HepG2 (cell line): ENCODE results near the gene PDCD2L. TPM values are rescaled to one million over a fixed set of nuclear protein-coding genes. Genes with fewer than 3 reads are reported as not detected.

Experiments
- CHD4 ChIP-seq: fragments of 200-600 bp; sonication (generic); IDR thresholded peaks from 2 replicates; pipeline ENCODE4 v1.7.0; 2017; ENCODE audit warnings: mild to moderate bottlenecking, low read length, borderline replicate concordance
- DNMT1 ChIP-seq: sonication (generic); formaldehyde crosslinking; IDR thresholded peaks from 2 replicates; pipeline ENCODE4 v1.5.1; 2020; ENCODE audit warnings: mild to moderate bottlenecking, missing genetic modification reagents
- FOXA1 ChIP-seq, 2 experiments: fragments of 450-650 bp in 1 of 2; sonication (generic) in 1 of 2; formaldehyde crosslinking in 1 of 2; IDR thresholded peaks; 2 replicates each; pipeline versions ENCODE4 v1.4.0 to v1.6.1; 2016 to 2020; ENCODE audit warnings: missing genetic modification reagents in 1 of 2
- FOXA3 ChIP-seq: IDR thresholded peaks from 2 replicates; pipeline ENCODE4 v1.6.1; 2016; ENCODE audit warnings: missing genetic modification reagents, missing compliant biosample characterization
- HOXA3 ChIP-seq: sonication (generic); formaldehyde crosslinking; IDR thresholded peaks from 2 replicates; pipeline ENCODE4 v1.5.0; 2020; ENCODE audit warnings: missing genetic modification reagents
- MEIS2 ChIP-seq: sonication (generic); formaldehyde crosslinking; IDR thresholded peaks from 2 replicates; pipeline ENCODE4 v1.9.0; 2021; ENCODE audit warnings: mild to moderate bottlenecking, missing genetic modification reagents
- NFE2 ChIP-seq: sonication (generic); formaldehyde crosslinking; IDR thresholded peaks from 2 replicates; pipeline ENCODE4 v1.4.0; 2020; ENCODE audit warnings: missing genetic modification reagents
- POLR2AphosphoS5 ChIP-seq: IDR thresholded peaks from 2 replicates; pipeline ENCODE4 v1.6.1; 2012; ENCODE audit warnings: low read depth, low read length
- RFX5 ChIP-seq: IDR thresholded peaks from 2 replicates; pipeline ENCODE4 v1.6.1; 2011; ENCODE audit warnings: low read depth, low read length, improper control_type of control experiment
- SMC3 ChIP-seq: IDR thresholded peaks from 2 replicates; pipeline ENCODE4 v1.6.1; 2011; ENCODE audit warnings: low read length, improper control_type of control experiment
- SOX13 ChIP-seq, 3 experiments: fragments of 450-650 bp in 1 of 3; sonication (generic) in 1 of 3; formaldehyde crosslinking in 1 of 3; IDR thresholded peaks in 2 of 3; conservative IDR thresholded peaks in 1 of 3; 2 replicates each; pipeline versions ENCODE4 v1.5.0 to v1.6.1; 2016 to 2020; ENCODE audit warnings: antibody characterized with exemption in 1 of 3, mild to moderate bottlenecking in 1 of 3, missing compliant biosample characterization in 1 of 3, missing genetic modification reagents in 1 of 3, moderate library complexity in 1 of 3
- TAF1 ChIP-seq: sonication (generic); formaldehyde crosslinking; IDR thresholded peaks from 2 replicates; pipeline ENCODE4 v1.4.0; 2020; ENCODE audit warnings: missing genetic modification reagents
- THYN1 ChIP-seq: sonication (generic); formaldehyde crosslinking; IDR thresholded peaks from 2 replicates; pipeline ENCODE4 v1.8.1; 2023; ENCODE audit warnings: low read depth, mild to moderate bottlenecking, moderate library complexity, missing genetic modification reagents, borderline replicate concordance
- WIZ ChIP-seq: sonication (generic); formaldehyde crosslinking; IDR thresholded peaks from 2 replicates; pipeline ENCODE4 v1.5.1; 2020; ENCODE audit warnings: mild to moderate bottlenecking, missing genetic modification reagents
- ZBTB1 ChIP-seq: sonication (generic); formaldehyde crosslinking; IDR thresholded peaks from 2 replicates; pipeline ENCODE4 v1.4.0; 2020; ENCODE audit warnings: missing genetic modification reagents, borderline replicate concordance
- ZMYM4 ChIP-seq: sonication (generic); formaldehyde crosslinking; IDR thresholded peaks from 2 replicates; pipeline ENCODE4 v1.8.1; 2023; ENCODE audit warnings: mild to moderate bottlenecking, missing genetic modification reagents
- ZNF12 ChIP-seq: sonication (generic); formaldehyde crosslinking; IDR thresholded peaks from 2 replicates; pipeline ENCODE4 v1.5.0; 2020; ENCODE audit warnings: missing genetic modification reagents
- ZNF367 ChIP-seq: sonication (generic); formaldehyde crosslinking; IDR thresholded peaks from 2 replicates; pipeline ENCODE4 v1.4.0; 2020; ENCODE audit warnings: missing genetic modification reagents, borderline replicate concordance
- ZSCAN29 ChIP-seq: sonication (generic); formaldehyde crosslinking; conservative IDR thresholded peaks from 2 replicates; pipeline ENCODE4 v1.4.0; 2020; ENCODE audit warnings: mild to moderate bottlenecking, missing genetic modification reagents
- polyA plus RNA-seq, 8 experiments: library from polyadenylated mRNA; depleted of rRNA in 3 of 8; stranded (reverse) in 7 of 8; unstranded in 1 of 8; fragments of >200 nt; fragmentation: Illumina TruSeq in 4 of 8; extraction: Trizol in 4 of 8; gene quantifications; 2 replicates each; pipeline versions ENCODE4 v1.2.1 to v1.2.3, GENCODE V29; 2011 to 2016; ENCODE audit warnings: low read depth in 4 of 8, missing spikeins in 1 of 8, mixed read lengths in 1 of 8; ENCODE audit not compliant: insufficient read depth in 1 of 8
- total RNA-seq, 5 experiments: library from RNA; depleted of rRNA; stranded (reverse); fragments of >200 nt; fragmentation: Illumina TruSeq; extraction: Trizol; gene quantifications; 2 replicates each; pipeline ENCODE4 v1.2.3, GENCODE V29; 2016; ENCODE audit warnings: low read depth in 1 of 5
- TF ChIP-seq, protein P1 (sequence below): sonication (generic); formaldehyde crosslinking; IDR thresholded peaks from 2 replicates; pipeline ENCODE4 v1.9.0; 2021; ENCODE audit warnings: missing genetic modification reagents, borderline replicate concordance
- TF ChIP-seq, protein P2 (sequence below): sonication (generic); formaldehyde crosslinking; IDR thresholded peaks from 2 replicates; pipeline ENCODE4 v1.5.0; 2020; ENCODE audit warnings: mild to moderate bottlenecking, missing genetic modification reagents
- TF ChIP-seq, protein P3 (sequence below): sonication (generic); IDR thresholded peaks from 2 replicates; pipeline ENCODE4 v1.6.1; 2016; ENCODE audit warnings: low read depth, borderline replicate concordance
- TF ChIP-seq, protein P4 (sequence below): IDR thresholded peaks from 2 replicates; pipeline ENCODE4 v1.6.1; 2012; ENCODE audit warnings: low read depth, low read length, improper control_type of control experiment

PDCD2L gene
- total and polyA plus RNA-seq, 2 of the 13 experiments (the other 11 are each of a cell fraction or from before 2014, with no cell fraction given), result 29.3 to 35.2 TPM

DNA sequence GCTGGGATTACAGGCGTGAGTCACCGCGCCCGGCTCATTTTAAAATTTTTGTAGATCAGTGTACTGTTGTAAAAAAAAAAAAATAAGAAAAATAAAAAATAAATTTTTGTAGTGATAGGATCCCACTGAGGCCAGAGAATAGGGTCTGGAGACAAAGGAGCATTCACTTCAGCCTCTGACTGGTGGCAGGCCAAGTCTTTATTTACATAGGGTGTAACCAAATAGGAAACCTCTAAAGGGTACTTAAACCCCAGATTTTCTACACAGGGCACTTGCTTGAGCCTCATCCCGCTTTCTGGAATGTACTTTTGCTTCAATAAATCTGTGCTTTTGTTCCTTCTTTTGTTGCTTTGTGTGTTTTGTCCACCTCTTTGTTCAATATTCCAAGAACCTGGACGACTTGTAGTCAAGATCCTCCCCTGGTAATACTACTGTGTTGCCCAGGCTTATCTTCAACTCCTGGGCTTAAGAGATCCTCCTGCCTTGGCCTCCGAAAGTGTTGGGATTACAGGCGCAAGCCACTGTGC, 2.1 kb upstream of the PDCD2L start (continued):
- TF ChIP-seq RFX5 (no peak), HOXA3 (CRISPR knock-in tag) (no peak), ZNF12 (no peak), SMC3 (no peak), POLR2AphosphoS5 (no peak), NFE2 (CRISPR knock-in tag) (no peak), ZNF367 (no peak), FOXA3 (CRISPR knock-in tag) (peak; percentile 64), ZBTB1 (CRISPR knock-in tag) (no peak), ZSCAN29 (CRISPR knock-in tag) (no peak), THYN1 (CRISPR knock-in tag) (no peak), FOXA1 (IDR thresholded peaks at IDR 0.05) (no peak), FOXA1 (CRISPR knock-in tag; IDR thresholded peaks at IDR 0.05) (peak; percentile 71; the same call in 1 of the 2 replicates), MEIS2 (CRISPR knock-in tag) (no peak), CHD4 (no peak), SOX13 (IDR thresholded peaks at IDR 0.05) (no peak), SOX13 (CRISPR knock-in tag; conservative IDR thresholded peaks at IDR 0.05 in 1 of 2, IDR thresholded peaks at IDR 0.05 in 1 of 2) (peak in 1 of 2 experiments; percentile 39; a peak in 2 of 4 replicates), WIZ (CRISPR knock-in tag) (no peak), TAF1 (CRISPR knock-in tag) (no peak), DNMT1 (CRISPR knock-in tag) (no peak), ZMYM4 (CRISPR knock-in tag) (no peak)
- TF ChIP-seq, protein P1, sequence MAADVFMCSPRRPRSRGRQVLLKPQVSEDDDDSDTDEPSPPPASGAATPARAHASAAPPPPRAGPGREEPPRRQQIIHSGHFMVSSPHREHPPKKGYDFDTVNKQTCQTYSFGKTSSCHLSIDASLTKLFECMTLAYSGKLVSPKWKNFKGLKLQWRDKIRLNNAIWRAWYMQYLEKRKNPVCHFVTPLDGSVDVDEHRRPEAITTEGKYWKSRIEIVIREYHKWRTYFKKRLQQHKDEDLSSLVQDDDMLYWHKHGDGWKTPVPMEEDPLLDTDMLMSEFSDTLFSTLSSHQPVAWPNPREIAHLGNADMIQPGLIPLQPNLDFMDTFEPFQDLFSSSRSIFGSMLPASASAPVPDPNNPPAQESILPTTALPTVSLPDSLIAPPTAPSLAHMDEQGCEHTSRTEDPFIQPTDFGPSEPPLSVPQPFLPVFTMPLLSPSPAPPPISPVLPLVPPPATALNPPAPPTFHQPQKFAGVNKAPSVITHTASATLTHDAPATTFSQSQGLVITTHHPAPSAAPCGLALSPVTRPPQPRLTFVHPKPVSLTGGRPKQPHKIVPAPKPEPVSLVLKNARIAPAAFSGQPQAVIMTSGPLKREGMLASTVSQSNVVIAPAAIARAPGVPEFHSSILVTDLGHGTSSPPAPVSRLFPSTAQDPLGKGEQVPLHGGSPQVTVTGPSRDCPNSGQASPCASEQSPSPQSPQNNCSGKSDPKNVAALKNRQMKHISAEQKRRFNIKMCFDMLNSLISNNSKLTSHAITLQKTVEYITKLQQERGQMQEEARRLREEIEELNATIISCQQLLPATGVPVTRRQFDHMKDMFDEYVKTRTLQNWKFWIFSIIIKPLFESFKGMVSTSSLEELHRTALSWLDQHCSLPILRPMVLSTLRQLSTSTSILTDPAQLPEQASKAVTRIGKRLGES (CRISPR knock-in tag), result no peak
- TF ChIP-seq, protein P2, sequence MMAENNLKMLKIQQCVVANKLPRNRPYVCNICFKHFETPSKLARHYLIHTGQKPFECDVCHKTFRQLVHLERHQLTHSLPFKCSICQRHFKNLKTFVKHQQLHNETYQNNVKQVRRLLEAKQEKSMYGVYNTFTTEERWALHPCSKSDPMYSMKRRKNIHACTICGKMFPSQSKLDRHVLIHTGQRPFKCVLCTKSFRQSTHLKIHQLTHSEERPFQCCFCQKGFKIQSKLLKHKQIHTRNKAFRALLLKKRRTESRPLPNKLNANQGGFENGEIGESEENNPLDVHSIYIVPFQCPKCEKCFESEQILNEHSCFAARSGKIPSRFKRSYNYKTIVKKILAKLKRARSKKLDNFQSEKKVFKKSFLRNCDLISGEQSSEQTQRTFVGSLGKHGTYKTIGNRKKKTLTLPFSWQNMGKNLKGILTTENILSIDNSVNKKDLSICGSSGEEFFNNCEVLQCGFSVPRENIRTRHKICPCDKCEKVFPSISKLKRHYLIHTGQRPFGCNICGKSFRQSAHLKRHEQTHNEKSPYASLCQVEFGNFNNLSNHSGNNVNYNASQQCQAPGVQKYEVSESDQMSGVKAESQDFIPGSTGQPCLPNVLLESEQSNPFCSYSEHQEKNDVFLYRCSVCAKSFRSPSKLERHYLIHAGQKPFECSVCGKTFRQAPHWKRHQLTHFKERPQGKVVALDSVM (CRISPR knock-in tag), result peak; percentile 45
- TF ChIP-seq, protein P3, sequence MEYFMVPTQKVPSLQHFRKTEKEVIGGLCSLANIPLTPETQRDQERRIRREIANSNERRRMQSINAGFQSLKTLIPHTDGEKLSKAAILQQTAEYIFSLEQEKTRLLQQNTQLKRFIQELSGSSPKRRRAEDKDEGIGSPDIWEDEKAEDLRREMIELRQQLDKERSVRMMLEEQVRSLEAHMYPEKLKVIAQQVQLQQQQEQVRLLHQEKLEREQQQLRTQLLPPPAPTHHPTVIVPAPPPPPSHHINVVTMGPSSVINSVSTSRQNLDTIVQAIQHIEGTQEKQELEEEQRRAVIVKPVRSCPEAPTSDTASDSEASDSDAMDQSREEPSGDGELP, result no peak
- TF ChIP-seq, protein P4, sequence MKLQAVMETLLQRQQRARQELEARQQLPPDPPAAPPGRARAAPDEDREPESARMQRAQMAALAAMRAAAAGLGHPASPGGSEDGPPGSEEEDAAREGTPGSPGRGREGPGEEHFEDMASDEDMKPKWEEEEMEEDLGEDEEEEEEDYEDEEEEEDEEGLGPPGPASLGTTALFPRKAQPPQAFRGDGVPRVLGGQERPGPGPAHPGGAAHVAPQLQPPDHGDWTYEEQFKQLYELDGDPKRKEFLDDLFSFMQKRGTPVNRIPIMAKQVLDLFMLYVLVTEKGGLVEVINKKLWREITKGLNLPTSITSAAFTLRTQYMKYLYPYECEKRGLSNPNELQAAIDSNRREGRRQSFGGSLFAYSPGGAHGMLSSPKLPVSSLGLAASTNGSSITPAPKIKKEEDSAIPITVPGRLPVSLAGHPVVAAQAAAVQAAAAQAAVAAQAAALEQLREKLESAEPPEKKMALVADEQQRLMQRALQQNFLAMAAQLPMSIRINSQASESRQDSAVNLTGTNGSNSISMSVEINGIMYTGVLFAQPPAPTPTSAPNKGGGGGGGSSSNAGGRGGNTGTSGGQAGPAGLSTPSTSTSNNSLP, result no peak
